HFF-Myc (cell line): ENCODE measurements around the gene LCN10.
"Not testable (repeated sequence)": the region's sequence is repeated elsewhere in the genome, so short reads cannot be mapped to it uniquely, and the experiment has no call there.

Experiments
- DNase-seq: peaks from one replicate; pipeline ENCODE4 v3.0.0-alpha.2; 2011; ENCODE audit warnings: low read depth; ENCODE audit errors: extremely low read depth
- H3K4me3 ChIP-seq: replicated peaks from 2 replicates; pipeline ENCODE4 v1.5.1; 2011; ENCODE audit warnings: low read depth, mild to moderate bottlenecking, control low read depth, low read length
- TF ChIP-seq, protein P1 (sequence below): IDR thresholded peaks from 2 replicates; pipeline ENCODE4 v1.5.1; 2012; ENCODE audit warnings: mild to moderate bottlenecking, low read depth, low read length, control low read depth; ENCODE audit errors: missing control alignments

LCN10 gene

DNA sequence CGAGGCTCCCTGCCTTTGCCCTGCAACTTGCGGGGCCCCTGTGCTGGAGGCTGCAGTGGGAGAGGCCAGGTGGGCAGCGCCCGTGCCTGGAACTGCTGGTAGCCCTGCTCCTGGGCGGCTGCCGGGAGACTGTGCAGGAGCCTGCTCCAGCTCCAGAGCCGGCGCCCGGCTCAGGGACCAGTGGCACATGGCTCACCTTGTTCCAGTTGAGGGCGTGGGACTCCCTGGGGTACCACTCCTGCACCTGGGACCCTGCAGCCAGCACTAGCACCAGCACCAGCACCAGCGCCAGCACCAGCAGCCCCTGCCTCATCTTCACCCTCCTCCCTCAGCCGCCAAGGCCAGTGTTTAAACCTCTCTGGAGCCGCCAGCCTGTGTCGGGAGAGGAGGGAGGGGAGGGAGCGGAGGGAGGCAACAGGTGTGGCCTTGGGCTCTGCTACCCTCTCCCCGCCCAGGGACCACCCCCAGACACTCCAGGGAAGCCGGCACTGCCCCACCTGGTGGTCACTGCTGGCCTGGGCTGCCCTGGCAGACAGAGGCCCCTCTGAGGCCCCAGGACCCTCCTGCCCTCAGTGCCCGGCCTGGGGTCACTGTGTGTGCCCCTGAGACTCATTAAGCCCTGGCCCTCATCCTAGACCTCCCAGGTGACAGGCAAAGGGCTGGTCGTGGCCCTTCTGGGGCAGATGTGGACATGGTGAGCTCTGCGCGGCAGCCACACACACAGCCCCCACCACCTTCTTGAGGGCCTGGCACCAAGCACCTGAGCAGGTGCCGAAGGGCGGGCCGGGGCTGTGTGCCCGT is at the start of gene LCN10:
LCN10 (minus strand) TSS at position 350 of the 801 bp plus-strand sequence; CDS start at position 313, 37 bp downstream.
- TF ChIP-seq, protein P1, sequence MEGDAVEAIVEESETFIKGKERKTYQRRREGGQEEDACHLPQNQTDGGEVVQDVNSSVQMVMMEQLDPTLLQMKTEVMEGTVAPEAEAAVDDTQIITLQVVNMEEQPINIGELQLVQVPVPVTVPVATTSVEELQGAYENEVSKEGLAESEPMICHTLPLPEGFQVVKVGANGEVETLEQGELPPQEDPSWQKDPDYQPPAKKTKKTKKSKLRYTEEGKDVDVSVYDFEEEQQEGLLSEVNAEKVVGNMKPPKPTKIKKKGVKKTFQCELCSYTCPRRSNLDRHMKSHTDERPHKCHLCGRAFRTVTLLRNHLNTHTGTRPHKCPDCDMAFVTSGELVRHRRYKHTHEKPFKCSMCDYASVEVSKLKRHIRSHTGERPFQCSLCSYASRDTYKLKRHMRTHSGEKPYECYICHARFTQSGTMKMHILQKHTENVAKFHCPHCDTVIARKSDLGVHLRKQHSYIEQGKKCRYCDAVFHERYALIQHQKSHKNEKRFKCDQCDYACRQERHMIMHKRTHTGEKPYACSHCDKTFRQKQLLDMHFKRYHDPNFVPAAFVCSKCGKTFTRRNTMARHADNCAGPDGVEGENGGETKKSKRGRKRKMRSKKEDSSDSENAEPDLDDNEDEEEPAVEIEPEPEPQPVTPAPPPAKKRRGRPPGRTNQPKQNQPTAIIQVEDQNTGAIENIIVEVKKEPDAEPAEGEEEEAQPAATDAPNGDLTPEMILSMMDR, result peak; percentile 23
- no peak within 1 kb of the TSS for H3K4me3 ChIP-seq
- DNase-seq, result no peak

GRCh38 chr9:136791516-136792276 is 49.0 kb upstream of the LCN10 start:
- no peak for DNase-seq
- peak overlapping the region; percentile 89 for H3K4me3 ChIP-seq
- TF ChIP-seq, protein P1, result peak; percentile 95

GRCh38 chr9:136790640-136791515 is 48.1 kb upstream of the LCN10 start, which contains the start of gene TMEM141:
Gene TMEM141, plus strand, starts transcription at chr9:136791344. Its CDS starts 27 bp downstream, at chr9:136791371.
- peak within 1 kb of the TSS; percentile 89 for H3K4me3 ChIP-seq
- TF ChIP-seq, protein P1, result no peak
- peak; percentile 91 for DNase-seq

DNA sequence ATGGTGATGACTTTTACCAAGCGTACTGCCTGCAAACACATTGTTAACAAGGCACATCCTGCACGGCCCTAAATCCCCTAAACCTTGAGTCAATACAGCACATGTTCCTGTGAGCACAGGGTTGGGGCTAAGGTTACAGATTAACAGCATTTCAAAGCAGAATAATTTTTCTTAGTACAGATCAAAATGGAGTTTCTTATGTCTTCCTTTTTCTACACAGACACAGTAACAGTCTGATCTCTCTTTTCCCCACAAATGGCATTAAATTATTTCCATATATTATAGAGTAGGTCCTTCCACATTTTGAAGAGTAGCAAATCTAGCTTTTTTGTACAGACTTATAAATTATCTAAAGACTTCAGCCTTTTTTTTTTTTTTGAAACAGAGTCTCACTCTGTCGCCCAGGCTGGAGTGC is 46.8 kb upstream of the LCN10 start:
- TF ChIP-seq, protein P1, result no peak
- no peak overlapping the region for H3K4me3 ChIP-seq
- no peak for DNase-seq

- not testable (repeated sequence) for DNase-seq
These were observed 46.1 kb upstream of the LCN10 start for GRCh38 chr9:136788644-136789522.

DNA sequence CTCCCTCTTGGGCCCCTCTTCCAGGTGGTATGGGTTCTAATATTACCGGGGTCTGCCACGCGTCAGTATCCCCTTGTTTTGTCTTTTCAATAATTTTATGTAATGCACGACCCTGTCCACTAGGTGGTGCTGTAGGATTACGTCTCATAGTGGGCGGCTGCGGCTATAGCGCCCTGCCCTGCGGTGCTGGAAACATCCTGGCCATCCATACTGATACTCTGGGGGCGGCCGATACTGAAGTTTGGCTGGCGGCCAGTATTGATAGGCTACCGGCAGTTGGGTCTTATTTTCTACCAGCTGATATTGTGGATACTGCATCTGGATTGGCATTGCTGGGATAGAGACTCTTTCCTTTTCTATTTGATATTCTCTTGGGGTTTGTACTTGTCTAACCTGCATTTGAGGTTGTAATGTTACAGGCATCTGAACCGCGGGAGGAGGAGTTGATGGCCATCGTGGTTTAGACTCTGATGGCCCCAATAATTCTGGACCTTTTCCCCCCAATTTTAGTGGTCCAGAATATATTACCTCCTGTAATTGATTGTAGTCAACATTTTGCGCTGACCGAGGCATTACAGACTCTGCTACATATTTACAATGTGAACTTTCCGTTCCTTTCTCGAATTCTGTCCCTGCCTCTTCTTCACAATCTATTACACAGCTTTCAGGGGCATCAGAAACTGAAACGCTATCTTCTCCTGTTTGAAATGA is 45.1 kb upstream of the LCN10 start:
- no peak overlapping the region for H3K4me3 ChIP-seq
- TF ChIP-seq, protein P1, result peak; percentile 65
- DNase-seq, result no peak

More at GRCh38 chr9:136788644-136789522, 46.1 kb upstream of the LCN10 start:
- H3K4me3 ChIP-seq, result not testable (repeated sequence)

- not testable (repeated sequence) for DNase-seq, H3K4me3 ChIP-seq
These were observed 44.2 kb upstream of the LCN10 start for GRCh38 chr9:136786983-136787382.
